ENCODE results near the gene EPC2.

The EPC2 gene, protein sequence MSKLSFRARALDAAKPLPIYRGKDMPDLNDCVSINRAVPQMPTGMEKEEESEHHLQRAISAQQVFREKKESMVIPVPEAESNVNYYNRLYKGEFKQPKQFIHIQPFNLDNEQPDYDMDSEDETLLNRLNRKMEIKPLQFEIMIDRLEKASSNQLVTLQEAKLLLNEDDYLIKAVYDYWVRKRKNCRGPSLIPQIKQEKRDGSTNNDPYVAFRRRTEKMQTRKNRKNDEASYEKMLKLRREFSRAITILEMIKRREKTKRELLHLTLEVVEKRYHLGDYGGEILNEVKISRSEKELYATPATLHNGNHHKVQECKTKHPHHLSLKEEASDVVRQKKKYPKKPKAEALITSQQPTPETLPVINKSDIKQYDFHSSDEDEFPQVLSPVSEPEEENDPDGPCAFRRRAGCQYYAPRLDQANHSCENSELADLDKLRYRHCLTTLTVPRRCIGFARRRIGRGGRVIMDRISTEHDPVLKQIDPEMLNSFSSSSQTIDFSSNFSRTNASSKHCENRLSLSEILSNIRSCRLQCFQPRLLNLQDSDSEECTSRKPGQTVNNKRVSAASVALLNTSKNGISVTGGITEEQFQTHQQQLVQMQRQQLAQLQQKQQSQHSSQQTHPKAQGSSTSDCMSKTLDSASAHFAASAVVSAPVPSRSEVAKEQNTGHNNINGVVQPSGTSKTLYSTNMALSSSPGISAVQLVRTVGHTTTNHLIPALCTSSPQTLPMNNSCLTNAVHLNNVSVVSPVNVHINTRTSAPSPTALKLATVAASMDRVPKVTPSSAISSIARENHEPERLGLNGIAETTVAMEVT

GRCh38 chr2:148643998-148644882, at the start of gene EPC2:
Gene EPC2 (plus strand): TSS chr2:148644751. CDS start chr2:148645018, 267 bp downstream.
- peak; percentile 87 for DNase-seq

- DNase-seq, result no peak
Measured at GRCh38 chr2:148596018-148596417, 48.5 kb upstream of the EPC2 start.

- no peak for DNase-seq
Measured at GRCh38 chr2:148599109-148599991, 45.2 kb upstream of the EPC2 start.

DNA sequence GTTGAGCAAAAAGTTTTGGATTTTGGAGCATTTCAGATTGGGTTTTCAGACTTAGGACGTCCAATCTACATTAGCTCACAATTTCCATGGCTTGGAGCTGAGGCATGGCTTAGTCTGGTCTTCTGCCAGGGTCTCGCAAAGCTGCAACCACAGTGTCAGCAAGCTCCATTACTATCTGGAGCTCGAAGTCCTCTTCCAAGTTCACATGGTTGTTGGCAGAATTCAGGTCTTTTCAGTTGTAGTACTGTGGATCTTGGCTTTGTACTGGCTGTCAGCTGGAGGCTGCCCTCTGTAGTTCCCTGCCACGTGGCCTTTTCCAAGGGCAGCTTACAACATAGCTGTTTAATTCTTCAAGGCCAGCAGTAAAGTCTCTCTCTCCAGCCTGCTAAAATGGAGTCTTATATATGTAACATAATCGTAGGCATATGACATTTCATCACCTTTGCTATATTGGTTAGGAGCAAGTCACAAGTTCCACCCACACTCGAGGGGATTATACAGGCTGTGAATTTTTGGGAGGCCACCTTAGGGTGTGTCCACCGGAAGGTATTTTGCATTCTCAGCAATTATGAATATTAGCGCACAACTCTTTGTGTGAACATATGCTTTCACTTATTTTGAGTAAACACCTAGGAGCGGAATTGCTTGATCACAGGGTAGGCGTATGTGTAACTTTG, 41.5 kb upstream of the EPC2 start:
- DNase-seq, result peak; percentile 29

GRCh38 chr2:148603562-148603920, 41.0 kb upstream of the EPC2 start:
- peak; percentile 27 for DNase-seq

- no peak for DNase-seq
Measured at GRCh38 chr2:148604927-148605326, 39.6 kb upstream of the EPC2 start.

GRCh38 chr2:148607566-148607965, 37.0 kb upstream of the EPC2 start:
- no peak for DNase-seq

GRCh38 chr2:148613231-148614013, 31.1 kb upstream of the EPC2 start:
- DNase-seq, result no peak

DNA sequence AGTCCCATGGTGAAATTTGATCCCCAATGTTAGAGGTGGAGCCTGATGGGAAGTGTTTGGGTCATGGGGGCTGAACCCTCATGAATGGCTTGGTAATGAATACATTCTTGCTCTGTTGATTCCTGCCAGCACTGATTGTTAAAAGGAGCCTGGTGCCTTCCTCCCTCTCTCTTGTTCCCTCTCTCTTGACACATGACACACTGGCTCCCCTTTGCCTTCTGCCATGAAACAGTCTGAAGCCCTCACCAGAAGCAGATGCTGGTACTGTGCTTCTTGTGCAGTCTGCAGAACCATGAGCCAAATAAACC, 30.6 kb upstream of the EPC2 start:
- no peak for DNase-seq

GRCh38 chr2:148614322-148615049, 30.1 kb upstream of the EPC2 start:
- DNase-seq, result no peak

GRCh38 chr2:148615381-148615841, 29.1 kb upstream of the EPC2 start:
- no peak for DNase-seq

DNA sequence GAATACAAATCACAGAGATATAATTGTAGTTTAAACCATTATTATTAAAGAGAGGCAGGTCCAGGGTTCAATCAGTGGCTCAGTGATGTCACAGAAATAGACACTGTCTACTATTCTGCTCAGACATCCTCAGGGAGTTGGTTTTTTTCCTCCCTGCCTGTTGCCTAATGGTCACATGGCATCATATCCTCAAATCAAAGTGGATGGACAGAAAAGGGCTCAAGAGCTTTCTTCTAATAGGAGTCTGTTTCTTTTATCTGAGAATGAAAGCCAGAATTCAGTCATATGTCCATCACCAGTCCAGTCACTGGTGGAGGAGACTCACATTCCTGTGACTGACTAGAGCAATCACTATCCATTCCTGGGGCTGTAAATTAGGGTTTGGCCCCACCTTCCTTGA, 27.9 kb upstream of the EPC2 start:
- no peak for DNase-seq

- DNase-seq, result no peak
Measured at GRCh38 chr2:148617219-148617618, 27.3 kb upstream of the EPC2 start.

DNA sequence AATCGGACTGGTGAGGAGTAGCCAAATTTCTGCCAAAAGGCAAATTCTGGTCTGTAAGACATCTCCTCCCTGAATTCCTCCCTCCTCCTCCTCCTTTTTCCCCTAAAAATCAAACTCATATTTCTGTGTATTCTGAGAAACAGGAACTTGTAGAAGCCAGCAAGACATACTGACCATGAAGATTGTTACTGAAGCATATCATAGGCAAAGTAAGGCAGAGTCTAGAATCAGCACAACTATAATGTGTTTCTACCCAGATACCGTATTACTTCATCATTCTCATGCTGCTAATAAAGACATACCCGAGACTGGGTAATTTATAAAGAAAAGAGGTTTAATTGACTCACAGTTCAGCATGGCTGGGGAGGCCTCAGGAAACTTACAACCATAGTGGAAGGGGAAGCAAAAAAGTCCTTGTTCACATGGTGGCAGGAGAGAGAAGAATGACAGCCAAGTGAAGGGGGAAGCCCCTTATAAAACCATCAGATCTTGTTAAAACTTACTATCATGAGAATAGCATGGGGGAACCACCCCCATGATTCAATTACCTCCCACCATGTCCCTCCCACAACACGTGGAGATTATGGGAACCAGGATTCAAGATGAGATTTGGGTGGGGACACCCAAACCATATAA, 24.9 kb upstream of the EPC2 start:
- no peak for DNase-seq

DNA sequence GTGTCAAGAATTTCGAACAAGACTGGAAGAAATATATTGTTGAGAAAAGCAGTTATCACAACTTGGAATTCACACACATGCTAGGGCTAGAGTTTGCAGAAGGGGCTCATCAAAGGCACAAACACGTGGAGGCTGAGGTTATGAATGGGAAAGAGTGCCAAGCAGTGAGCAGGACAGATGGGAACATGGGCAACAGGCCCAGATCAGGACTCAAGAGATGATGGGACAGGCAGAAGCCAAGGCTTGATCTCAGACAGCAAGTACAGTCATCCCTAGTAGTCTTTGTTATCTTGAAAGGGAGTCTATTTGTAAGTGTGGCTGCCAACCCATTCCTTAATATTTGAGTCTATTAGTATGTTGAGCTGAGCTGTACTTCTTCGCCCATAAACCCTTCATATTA, 22.2 kb upstream of the EPC2 start:
- no peak for DNase-seq

DNA sequence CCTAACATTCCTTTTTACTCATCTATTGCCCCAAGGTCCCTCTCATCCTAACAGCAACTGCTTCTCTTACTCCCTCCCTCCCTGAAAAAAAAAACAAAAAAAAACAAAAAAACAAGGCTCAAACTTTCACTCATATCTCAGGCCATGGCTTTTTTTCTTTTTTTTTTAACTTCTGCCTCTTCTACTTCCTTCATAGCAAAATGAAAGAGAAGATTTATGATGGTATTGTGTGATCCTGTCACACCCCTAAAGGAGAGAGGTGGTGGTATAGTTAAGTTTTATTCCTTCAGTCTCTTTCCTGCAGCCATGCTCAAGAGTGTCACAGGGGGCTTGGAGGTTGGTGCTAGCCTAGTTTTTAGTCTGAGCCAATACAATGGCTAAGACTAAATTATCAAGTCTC, 21.5 kb upstream of the EPC2 start:
- DNase-seq, result no peak

DNA sequence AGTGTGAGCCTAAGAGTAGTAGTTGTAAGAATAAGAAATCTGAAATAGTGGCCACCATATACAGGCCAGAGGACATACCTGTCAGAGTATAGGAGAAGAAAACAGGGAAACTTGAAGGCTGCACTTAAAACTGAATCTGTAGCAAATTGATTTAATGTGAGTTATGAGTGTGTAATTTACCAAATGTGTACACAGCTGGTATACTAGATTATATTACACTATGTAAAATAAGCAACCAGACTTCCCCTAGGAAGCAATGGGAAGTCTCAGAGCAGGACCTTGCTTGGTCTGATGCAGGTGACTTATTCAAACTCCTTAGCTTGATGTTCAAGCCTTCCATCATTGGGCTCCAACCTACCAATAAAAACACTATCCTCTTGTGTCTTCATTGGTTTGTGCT, 17.3 kb upstream of the EPC2 start:
- no peak for DNase-seq

DNA sequence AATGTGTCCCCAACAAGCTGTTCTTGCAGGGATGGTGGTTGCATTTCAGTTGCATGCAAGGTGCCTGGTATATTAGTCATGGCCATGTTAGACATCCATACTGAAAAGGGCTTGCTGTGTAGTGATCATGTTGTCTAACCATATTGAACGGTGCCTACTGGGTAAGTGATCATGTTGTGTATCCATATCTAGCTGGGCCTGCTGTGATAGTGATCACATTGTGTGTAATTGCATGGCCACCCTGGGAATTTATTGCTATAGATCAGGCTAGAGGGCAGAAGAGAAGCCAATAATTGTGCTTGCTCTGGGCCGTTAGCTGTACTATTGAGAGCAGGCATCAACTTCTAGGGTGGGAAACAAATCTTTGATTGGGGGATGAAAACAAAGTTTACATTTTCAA, 9.8 kb upstream of the EPC2 start:
- DNase-seq, result no peak

- no peak for DNase-seq
Measured at GRCh38 chr2:148638543-148638942, 6.0 kb upstream of the EPC2 start.

GRCh38 chr2:148640767-148641166, 3.8 kb upstream of the EPC2 start:
- no peak for DNase-seq

All from stimulated activated CD4-positive, alpha-beta T cell treated with anti-CD3 and anti-CD28 coated beads, Interleukin-4, amount 100 ng/mL, for 24 hours (primary cell).